ENCODE measurements around the gene SCUBE1.
"Not testable (repeated sequence)": the region's sequence is repeated elsewhere in the genome, so short reads cannot be mapped to it uniquely, and the experiment has no call there.

SCUBE1 gene

GRCh38 chr22:43355688-43356087 lies 12.5 kb upstream of the SCUBE1 start:
- DNase-seq = not testable (repeated sequence)

- DNase-seq = no peak
Measured at GRCh38 chr22:43351966-43352345, 8.8 kb upstream of the SCUBE1 start.

- no peak for DNase-seq
Measured at GRCh38 chr22:43349636-43350035, 6.5 kb upstream of the SCUBE1 start.

GRCh38 chr22:43346521-43346929 lies 3.4 kb upstream of the SCUBE1 start:
- DNase-seq = peak; percentile 11 to 58 (median 42)

- DNase-seq = no peak
Measured at GRCh38 chr22:43345761-43346301, 2.7 kb upstream of the SCUBE1 start.

- DNase-seq = no peak
Measured at GRCh38 chr22:43345356-43345755, 2.2 kb upstream of the SCUBE1 start.

GRCh38 chr22:43344520-43344787 lies 1.3 kb upstream of the SCUBE1 start:
- no peak for DNase-seq

- no peak for DNase-seq
Measured at GRCh38 chr22:43343670-43344519, 723 bp upstream of the SCUBE1 start.

- DNase-seq = no peak
Measured at GRCh38 chr22:43342347-43343261, 568 bp downstream of the SCUBE1 start.

GRCh38 chr22:43341565-43341964 lies 1.6 kb downstream of the SCUBE1 start:
- DNase-seq = no peak

GRCh38 chr22:43338766-43339345 lies 4.3 kb downstream of the SCUBE1 start:
- DNase-seq = no peak

- DNase-seq = no peak
Measured at GRCh38 chr22:43337946-43338345, 5.2 kb downstream of the SCUBE1 start.

GRCh38 chr22:43337385-43337784 lies 5.8 kb downstream of the SCUBE1 start:
- no peak for DNase-seq

- DNase-seq = no peak
Measured at GRCh38 chr22:43334378-43334777, 8.8 kb downstream of the SCUBE1 start.

GRCh38 chr22:43333978-43334377 lies 9.2 kb downstream of the SCUBE1 start:
- no peak for DNase-seq

- no peak for DNase-seq
Measured at GRCh38 chr22:43333156-43333555, 10.0 kb downstream of the SCUBE1 start.

- no peak for DNase-seq
Measured at GRCh38 chr22:43331698-43332097, 11.5 kb downstream of the SCUBE1 start.

- no peak for DNase-seq
Measured at GRCh38 chr22:43331069-43331451, 12.1 kb downstream of the SCUBE1 start.

GRCh38 chr22:43330178-43331068 lies 12.7 kb downstream of the SCUBE1 start:
- no peak for DNase-seq

- DNase-seq = no peak
Measured at GRCh38 chr22:43329061-43329460, 14.1 kb downstream of the SCUBE1 start.

- DNase-seq = no peak
Measured at GRCh38 chr22:43327157-43327438, 16.1 kb downstream of the SCUBE1 start.

- no peak for DNase-seq
Measured at GRCh38 chr22:43326331-43327156, 16.6 kb downstream of the SCUBE1 start.
